HG02970 (cell line): ENCODE measurements around the gene CRYBA1.
"Not testable (repeated sequence)": the region's sequence is repeated elsewhere in the genome, so short reads cannot be mapped to it uniquely, and the experiment has no call there.

Experiments used
- ATAC-seq: cut with Tn5 transposase; IDR thresholded peaks from one replicate; pipeline ENCODE4 v1.9.1; 2021; ENCODE audit warnings: mild to moderate bottlenecking, moderate library complexity, moderate number of reproducible peaks; ENCODE audit not compliant: unreplicated experiment, low FRiP score

The CRYBA1 gene

DNA sequence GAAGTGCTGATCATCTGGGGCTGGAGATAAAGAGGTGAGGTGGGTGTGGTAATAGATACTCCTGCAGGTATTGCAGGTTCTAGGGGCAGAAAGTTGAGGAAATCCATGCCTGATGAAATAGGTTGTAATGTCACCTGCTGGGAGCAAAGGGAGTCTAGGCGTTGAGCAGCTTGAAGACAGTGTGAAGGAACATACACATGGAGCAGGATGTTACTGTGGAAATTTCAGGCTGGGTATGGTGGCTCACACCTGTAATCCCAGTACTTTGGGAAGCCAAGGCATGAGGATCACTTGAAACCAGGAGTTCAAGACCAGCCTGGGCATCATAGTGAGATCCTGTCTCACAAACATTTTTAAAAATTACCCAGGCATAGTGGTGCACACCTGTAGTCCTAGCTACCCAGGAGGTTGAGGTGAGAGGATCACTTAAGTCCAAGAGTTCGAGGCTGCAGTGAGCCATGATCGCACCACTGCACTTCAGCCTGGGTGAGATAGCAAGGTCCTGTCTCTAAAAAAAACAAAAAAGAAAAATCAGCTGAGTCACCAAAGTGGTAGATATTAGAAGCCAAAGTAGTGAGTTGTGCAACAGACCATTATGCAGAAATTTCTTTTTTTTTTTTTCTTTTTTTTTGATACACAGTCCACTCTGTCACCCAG, 9.1 kb upstream of the CRYBA1 start:
- ATAC-seq = no peak

DNA sequence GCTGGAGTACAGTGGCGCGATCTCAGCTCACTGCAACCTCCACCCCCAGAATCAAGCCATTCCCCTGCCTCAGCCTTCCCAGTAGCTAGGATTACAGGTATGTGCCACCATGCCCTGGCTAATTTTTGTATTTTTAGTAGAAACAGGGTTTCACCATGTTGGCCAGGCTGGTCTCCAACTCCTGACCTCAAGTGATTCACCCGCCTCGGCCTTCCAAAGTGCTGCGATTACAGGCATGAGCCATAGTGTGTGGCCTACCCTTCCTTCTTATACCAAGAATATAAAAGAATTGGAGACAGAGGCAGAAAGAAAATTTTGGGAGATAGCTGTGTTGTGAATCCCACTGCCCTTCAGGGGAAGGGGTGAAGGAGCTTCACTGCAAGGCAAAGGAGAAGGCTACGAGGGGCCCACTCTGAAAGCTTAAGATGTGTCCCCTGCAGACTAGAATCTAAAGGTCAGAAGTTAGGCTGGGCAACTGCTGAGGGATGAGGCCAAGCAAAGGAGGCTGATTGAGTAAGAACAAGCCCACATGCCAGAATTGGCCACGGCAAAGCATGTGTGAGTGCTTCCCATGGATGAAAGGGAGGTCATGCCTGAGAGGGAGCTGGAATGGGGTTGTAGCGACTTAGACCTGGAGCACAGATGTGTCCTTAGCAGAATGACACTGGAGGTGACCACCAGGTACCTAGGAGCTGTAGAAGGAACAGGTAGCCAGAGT, 8.4 kb upstream of the CRYBA1 start:
- ATAC-seq = no peak

DNA sequence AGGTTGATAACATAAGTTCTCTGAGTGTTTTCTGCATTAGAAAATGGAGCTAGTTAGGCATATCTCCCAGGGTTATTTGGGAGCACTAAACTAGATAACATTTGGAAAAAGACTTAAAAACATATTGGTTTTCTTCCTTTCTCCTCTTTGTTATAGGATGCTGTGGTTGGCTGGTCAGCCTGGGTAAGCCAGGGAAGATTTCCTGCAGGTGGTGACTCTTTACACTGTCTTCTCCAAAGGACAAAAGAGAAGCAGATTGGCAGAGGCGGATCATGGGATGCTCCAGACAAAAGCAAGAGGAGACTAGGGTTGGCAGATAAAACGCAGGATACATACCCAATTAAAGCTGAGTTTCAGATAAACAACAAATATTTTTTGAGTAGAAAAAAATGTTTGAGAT, 6.2 kb upstream of the CRYBA1 start:
- ATAC-seq = no peak

DNA sequence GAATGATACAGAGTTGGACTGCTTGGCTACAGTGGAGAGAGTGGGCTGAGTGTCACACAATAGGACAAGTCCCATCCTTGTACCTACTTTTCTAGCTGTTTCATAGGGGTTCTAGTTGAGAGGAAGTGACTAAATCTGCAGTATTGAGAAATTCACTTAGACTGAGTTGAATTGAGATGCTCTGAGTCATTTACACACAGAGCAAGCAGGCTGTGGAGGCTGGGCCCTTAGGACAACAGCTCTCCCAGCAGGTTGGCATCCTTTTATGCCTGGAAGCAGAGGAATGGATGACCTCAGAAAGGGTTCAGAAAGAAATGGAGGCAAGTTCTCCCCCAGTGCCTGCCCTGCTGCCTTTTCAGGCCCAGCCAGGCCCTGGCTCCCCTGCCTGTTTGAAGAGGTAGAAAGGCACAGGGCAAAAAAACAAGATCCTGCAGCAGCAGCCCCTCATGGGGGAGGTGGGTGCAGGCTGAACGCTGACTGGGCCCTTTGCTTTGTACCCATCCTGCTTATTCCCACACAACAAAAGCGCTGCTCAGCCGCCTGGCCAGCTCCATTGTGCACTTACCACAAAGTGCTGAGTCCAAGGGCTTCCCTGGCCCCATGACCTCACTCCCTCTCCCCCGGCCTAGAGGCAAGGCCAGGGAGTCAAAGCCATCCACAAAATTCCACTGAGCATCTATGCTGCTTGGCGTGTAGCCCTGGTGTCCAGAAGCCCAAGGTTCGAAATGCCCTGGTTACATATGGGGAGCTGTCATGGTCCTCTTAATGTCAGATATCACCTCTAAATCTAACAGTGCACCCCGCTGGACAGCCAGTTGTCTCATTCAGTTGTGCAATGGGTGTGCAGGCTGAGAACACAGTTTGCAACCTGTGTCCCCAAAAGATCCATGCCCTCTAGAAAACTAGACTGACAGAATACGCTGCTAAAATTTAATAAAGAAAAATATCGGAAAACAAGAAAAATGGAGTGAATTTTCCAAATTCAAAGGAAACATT, 5.4 kb upstream of the CRYBA1 start:
- ATAC-seq = no peak

DNA sequence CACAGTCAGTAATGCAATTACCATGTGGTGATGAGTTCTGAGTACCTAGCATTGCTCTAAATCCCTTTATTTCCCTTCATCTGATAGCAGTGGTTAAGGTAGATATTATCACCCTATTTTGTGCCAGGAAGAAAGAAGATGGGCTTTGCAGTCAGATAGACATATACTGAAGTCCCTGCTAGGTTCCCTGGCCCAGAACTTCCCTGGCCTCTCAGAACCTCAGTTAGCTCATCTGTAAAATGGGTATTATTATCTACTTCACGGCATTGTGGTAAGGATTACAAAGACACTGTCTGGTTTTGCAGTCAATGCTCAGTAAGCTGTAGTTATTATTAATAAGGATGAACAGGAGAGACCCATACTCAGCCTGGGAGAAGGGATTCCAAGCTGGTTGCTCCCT, 4.6 kb upstream of the CRYBA1 start:
- no peak for ATAC-seq

DNA sequence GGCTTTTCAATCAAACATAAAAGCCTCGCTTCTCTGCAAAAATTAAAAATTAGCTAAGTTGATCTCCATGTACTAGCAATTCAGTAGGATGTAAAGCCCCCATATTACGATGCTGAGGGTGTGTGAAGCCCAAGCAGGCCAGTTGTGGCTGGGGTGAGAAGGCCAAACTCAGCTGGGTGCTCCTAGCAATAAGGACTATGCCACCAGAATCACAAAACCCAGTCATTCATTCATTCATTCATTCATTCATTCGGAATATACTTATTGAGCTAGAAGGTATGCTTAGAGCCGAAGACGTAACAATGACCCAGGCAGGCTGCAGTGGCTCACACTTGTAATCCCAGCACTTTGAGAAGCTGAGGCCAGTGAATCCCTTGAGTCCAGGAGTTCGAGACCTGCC, 3.9 kb upstream of the CRYBA1 start:
- no peak for ATAC-seq

DNA sequence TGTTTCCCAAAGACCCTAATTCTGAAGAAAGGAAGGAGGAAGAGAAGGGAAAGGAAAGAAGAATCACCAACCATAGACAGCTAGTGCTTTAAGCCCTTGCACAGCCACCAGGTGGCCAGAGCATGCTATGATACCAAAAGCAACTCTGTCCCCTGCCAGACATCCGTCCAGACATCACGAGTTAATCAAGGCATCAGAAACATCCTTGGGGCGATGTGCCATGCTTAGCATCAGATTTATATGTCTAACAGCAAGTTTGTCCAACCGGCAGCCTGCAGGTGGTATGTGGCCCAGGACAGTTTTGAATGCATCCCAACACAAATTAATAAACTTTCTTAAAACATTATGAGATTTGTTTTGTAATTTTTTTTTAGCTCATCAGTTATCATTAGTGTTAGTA, 2.9 kb upstream of the CRYBA1 start:
- ATAC-seq = no peak

DNA sequence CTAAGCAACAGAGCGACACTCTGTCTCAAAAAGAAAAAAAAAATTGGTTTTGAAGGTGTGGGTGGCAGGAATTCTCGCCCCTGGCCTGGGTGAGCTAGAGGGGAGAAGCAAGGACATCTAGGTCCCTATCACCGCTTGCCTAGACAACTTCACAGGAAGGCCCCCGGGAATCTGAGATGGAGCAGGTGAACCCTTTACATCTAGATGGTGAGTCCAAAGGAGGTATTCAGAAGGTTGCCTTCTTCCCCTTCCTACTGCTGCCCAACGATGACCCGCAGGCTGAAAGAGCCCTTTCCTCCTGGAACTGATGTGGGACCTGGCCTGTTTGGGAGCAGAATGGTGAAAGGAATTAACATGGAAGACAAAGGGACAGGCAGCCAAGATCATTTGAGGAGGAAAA, 1.3 kb upstream of the CRYBA1 start:
- no peak for ATAC-seq

DNA sequence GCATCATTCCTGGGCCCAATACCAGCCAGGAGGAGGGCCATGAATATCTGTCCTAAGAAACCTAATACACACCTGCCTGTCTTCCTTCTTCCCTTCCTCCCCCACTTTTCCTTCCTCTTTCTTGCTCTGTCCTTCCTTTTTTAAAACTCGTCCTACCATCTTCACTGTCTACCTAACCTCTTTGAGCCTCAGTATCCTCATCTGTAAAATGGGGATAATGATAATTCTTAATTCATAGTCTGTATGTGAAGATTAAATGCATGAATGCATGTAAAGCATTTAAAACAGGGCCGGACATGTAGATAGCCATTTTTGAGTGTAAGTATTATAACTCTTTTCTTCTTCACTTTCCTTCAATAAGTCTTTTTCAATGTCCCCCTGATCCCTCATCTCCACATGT, 560 bp downstream of the CRYBA1 start:
- ATAC-seq = no peak

DNA sequence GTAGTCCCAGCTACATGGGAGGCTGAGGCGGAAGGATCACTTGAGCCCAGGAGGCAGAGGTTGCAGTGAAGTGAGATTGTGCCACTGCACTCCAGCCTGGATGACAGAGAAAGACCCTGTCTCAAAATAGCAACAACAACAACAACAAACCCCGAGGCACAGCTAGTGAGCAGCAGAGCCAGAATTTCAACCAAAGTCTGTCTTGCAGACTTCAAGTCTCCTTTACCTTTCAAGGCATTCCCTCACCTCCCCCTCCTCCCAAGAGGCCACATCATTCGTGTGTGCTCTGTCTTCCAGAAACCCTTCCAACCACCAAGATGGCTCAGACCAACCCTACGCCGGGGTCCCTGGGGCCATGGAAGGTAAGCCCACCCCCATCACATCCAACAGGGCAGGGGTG, 2.2 kb downstream of the CRYBA1 start:
- no peak for ATAC-seq

DNA sequence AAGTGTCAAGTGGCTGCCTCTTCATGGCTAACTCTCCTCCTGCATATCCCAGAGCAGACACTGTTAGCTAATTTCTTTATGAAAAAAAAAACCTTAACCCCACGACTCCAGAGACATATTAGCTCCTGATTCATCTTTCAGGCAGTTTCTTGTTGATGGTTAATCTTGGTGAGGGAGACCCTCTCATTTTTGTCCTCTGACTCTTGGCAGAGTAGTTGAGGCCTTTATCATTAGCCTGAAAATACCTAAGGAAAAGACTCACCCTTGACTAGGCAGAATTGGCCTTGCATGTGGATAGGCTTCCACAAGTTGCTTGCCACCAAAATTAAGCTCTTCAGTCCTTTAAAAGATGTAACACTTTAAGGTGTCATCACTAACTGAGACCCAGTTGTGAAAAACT, 4.0 kb downstream of the CRYBA1 start:
- ATAC-seq = no peak

DNA sequence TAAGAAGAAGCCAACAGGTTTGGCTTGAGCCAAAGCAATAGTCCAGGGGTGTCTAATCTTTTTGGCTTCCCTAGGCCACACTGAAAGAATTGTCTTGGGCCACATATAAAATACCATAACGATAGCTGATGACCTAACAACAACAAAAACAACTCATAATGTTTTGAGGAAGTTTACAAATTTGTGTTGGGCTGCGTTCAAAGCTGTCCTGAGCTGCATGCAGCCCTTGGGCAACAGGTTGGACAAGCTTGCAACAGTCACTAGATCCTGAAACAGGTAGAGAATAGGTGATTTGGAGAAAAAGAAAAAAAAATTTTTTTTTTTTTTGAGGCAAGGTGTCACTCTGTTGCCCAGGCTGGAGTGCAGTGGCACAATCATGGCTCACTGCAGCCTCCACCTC, 4.5 kb downstream of the CRYBA1 start:
- ATAC-seq = no peak

DNA sequence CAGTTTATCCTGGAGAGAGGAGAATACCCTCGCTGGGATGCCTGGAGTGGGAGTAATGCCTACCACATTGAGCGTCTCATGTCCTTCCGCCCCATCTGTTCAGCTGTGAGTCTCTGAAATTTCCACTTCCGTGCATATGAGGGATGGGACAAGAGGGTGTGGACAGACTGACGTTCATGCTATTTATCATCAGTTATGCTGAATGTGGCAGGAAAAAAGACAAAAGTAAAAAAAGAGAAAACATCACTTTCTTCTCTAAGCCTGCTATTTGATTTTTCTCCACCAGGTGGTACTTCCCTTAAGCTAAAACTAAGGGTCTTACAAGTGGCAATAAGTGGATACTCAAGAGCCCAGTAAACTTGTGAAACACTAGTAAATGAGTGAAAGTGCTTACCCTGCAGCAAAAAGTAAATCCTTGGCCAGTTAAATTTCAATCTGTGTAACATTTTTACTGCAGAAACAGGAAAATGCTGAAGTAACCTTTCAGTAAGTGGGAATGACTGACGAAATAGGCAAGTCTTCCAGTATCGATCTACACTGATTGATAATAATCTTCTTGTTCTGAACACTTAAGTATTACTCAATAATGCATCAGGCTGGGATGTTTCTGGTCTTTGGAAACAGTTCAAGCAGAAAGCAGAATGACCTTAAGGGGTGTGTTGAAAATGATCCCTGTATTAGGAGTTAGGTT, 5.6 kb downstream of the CRYBA1 start:
- no peak for ATAC-seq

DNA sequence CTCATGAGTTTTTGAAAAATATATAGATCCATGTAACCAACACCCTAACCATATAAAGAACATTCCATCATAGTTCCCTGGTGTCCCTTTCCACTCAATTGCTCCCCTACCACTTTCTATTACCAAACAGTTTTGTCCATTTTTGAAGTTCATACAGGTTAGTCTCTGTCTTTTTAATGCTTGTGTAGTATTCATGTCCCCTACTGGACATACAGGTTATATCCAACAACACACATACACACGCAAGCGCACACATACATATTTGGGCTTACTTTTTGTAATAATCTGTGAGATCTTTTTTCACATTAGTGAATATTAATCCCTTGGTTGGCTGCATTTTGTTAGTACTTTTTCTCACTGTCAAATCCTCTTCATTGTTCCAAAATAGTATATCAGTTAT, 6.4 kb downstream of the CRYBA1 start:
- no peak for ATAC-seq

DNA sequence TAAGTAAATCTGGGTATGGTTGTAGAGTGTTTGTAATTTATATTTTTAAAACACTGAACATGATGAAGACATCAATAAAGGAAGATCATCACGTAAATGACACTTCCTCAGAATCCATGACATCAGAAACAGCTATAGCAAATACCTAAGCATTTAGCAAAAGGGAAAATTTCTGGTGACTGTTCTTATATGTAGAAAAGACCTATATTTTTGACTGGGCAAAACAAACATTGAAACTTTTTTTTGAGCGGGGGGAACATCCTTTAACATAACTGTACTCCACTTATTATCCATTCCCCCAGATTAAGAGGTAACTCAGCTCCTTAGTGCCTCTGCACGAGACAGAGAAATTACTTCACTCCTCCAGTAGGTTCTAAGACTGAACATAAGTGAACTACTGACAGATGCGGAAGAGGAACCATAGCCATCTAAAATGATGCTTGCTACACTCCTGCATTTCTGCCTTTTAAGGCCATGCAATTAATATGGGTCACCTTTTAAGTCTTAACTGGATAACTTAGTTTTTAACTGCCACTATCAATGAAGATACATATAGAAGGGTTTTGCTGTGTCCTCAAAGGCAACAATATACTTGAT, 9.4 kb downstream of the CRYBA1 start:
- no peak for ATAC-seq

DNA sequence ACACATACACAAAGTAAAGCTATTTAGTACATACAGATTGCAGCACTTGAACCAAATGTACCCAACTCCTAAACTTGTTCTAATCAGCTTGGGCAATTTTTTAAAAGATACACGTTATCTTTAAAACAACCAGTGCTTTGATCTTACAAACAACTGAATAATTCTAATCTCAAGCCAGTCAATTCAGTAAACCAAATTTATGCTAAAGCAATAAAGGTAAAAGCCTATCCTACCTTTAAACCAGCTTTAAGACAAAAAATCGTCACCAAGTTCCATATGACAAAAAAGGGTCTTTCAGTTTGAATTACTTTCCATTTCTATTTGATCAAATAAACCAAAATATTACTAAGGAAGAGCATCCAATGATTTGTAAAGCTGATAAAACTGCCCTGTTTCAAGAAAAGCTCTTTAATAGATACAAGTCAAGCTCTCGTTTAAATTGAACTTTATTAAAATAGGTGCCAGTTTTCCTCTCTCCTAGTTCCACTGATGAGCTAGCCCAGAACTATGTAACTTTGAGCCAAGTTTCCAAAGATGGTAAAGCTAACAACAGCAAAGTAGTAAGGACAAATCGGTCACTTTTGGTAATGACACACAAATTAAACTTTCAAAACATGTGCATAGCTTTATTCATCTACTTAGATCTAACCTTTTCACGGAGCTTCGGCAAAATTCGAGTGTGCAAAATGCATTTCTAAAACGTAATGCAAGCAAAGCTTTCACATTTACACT, 10.2 kb downstream of the CRYBA1 start:
- ATAC-seq = no peak

DNA sequence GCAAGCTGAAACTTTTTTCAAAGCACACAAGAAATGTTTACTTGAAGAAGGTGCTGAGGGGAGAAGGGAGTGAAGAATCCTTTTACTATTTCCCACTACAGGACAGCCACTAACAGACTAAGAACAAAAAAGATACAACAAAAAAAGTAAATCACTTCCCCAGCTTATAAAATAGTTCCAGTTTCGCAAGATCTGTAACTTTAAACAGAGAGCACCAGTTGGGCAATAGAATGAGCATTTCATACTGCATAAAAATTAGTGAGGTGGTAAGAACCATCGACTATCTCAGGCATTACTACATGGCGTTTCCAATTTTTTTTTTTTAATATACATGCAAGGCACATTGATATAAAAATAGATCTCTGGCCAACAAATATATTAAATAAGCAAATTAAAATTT, 11.1 kb downstream of the CRYBA1 start:
- ATAC-seq = no peak

DNA sequence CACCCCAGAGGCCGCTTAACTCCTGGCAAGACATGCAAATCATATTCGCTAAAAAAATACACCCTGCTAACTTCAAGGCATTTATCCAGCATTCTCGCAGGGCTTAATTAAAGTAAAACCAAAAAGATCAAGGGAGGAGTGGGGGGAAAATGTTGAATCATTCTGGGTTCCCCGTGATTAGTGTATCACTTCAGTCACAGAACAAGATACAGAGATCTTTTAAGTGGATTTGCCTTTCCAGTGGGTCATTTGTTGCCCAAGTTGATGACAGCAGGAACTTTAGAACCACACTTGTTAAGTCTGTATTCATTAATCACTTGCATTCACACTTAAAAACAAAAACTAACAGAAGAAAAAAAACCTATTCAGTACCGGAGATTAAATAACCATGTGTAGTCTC, 17.3 kb downstream of the CRYBA1 start:
- no peak for ATAC-seq

DNA sequence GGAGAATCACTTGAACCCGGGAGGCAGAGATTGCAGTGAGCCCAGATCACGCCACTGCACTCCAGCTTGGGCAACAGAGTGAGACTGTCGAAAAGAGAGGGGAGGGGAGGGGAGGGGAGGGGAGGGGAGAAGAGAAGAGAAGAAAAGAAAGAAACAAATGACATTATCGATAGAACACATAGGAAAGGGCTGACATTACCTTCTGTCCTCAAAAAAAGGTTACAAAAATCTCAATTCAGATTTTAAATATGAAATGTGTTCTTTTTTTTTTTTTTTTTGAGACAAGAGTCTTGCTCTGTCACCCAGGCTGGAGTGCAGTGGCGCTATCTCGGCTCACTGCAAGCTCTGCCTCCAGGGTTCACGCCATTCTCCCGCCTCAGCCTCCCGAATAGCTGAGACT, 25.3 kb downstream of the CRYBA1 start:
- ATAC-seq = not testable (repeated sequence)

DNA sequence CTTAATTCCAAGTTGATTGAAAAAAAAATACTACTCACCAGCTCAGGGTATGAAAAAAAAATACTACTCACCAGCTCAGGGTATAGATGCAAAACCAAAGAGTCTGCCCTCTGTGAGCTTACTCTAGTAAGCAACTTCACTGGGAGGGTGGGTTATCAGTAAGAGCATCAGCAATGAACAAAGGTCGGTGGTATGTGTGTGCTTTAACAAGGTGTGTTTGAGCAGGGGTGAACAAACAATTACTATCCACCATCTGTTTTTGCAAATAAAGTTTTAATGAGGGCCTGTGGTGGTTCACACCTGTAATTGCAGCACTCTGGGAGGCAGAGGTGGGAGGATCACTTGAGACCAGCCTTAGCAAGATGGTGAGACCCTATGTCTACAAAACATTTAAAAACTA, 27.3 kb downstream of the CRYBA1 start:
- ATAC-seq = no peak
